GM13976 (cell line): ENCODE measurements around the gene FOXE1.

Experiments used
- DNase-seq: peaks from one replicate; pipeline ENCODE4 v3.0.0; 2012; ENCODE audit warnings: low spot score
- CTCF ChIP-seq: IDR thresholded peaks from 2 replicates; pipeline ENCODE4 v1.5.1; 2012; ENCODE audit warnings: borderline replicate concordance, mild to moderate bottlenecking; ENCODE audit not compliant: insufficient read depth; ENCODE audit errors: extremely low read depth, missing control alignments, control extremely low read depth
- in situ Hi-C: fragments of 300-500 bp; cut with MboI; formaldehyde crosslinking; loops from one replicate; pipeline ENCODE4 v1.12.0; 2022; ENCODE audit warnings: low sequenced_read_pairs, mixed read lengths, inconsistent platforms; ENCODE audit not compliant: unreplicated experiment

FOXE1 gene

GRCh38 chr9:97889941-97890887 lies 37.2 kb downstream of the FOXE1 start:
- DNase-seq = peak; percentile 68
- TF ChIP-seq CTCF = peak; percentile 74
- in situ Hi-C loops = loop anchor here (5.0 to 10.0 kb wide), 2 partner anchors 168 to 425 kb away; no protein-coding TSS in a partner anchor

GRCh38 chr9:97891736-97892135 lies 38.7 kb downstream of the FOXE1 start:
- no peak for DNase-seq
- in situ Hi-C loops = loop anchor here (5.0 to 10.0 kb wide), 2 partner anchors 169 to 427 kb away; no protein-coding TSS in a partner anchor
- no peak for TF ChIP-seq CTCF

DNA sequence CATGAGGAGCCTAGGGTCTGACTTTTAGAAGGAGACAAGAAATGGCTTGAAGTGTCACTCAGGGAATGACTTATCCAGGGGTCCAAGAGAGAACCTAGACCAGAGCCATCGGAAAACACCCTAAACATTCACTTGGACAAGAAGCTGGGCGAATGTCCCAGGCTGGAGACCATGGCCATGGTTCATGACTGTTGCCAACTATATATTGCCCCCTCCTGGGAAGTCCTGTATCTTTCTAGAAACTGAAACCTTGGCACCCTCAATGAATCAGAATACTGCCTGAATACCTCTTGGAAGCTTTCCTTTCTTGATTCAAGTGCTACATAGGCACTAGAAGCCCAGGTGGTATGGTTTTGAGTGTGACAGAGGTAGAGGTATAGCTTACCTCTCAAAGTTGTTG lies 39.4 kb downstream of the FOXE1 start:
- no peak for DNase-seq
- in situ Hi-C loops = loop anchor here (5.0 to 10.0 kb wide), 2 partner anchors 170 to 428 kb away; no protein-coding TSS in a partner anchor
- TF ChIP-seq CTCF = no peak

DNA sequence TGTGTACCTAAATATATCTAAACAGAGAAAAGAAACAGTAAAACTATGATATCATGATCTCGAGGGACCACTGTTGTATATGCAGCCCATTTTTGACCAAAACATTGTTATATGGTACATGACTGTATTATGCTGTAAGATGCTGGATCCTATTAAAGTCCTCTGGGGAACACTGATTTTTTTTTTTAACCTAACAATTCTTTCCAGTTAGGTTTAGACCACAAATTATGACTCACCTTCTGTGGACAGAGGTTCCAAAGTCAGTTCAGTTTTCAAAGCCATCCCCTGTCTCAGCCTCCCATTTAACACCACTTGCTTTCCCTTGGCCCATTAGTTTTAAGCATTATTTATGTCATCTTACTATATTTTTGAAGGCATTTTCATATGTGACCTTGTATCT lies 42.2 kb downstream of the FOXE1 start:
- TF ChIP-seq CTCF = no peak
- no peak for DNase-seq
- in situ Hi-C loops = loop anchor here (10.0 kb wide), 1 partner anchor 430 kb away; no protein-coding TSS in a partner anchor

- DNase-seq = no peak
- no peak for TF ChIP-seq CTCF
- in situ Hi-C loops = loop anchor here (10.0 kb wide), 1 partner anchor 431 kb away; no protein-coding TSS in a partner anchor
Observed at GRCh38 chr9:97895695-97896332, 42.8 kb downstream of the FOXE1 start.

DNA sequence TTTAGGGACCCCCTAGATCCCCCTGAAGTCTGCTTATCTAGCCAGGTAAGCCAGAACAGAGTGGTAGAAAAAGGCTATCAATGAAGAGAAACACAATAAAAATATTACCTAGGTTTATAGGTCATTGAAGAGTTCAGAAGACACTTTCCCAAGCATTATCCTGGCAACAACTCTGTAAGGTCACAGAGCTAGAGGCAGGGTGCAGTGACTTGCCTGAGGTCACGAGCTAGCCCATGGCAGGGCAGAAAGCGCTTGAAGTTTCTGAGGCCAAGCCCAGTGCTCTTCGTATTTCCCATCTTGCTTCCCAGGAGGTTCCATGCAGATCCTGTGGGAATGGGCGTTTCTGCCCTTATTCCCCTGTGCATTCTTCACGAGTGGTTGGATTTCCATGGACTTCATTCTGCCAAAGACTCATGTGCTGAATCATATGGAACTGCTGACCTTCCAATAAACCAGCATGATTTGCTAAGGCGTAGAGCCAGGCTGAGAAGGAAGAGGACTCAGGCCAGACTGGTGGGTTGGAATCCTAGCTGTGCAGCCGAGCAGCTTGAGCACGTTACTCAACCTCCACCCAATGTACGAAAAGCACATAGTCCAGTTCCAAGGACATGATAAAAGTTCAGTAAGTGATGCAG lies 47.2 kb downstream of the FOXE1 start:
- in situ Hi-C loops = loop anchor here (10.0 kb wide), 1 partner anchor 195 kb away; no protein-coding TSS in a partner anchor
- no peak for DNase-seq
- TF ChIP-seq CTCF = no peak
